Activated naive CD4-positive, alpha-beta T cell treated with anti-CD3 and anti-CD28 coated beads, Interleukin-2, amount 50 U/mL, for 16 hours (primary cell): Measurements from ENCODE around the gene DTX4.
"Not testable (repeated sequence)": the region's sequence is repeated elsewhere in the genome, so short reads cannot be mapped to it uniquely, and the experiment has no call there.

ENCODE experiments used
- DNase-seq: peaks from one replicate; pipeline ENCODE4 v3.0.0-alpha.2; 2020

Gene DTX4

GRCh38 chr11:59171508-59172322 is at the start of gene DTX4:
Gene DTX4 (plus strand): TSS chr11:59172132. CDS start chr11:59172596, 464 bp downstream.
- peak; percentile 90 for DNase-seq

- DNase-seq = peak; percentile 88
Measured at GRCh38 chr11:59135648-59136461, 36.1 kb upstream of the DTX4 start.

- DNase-seq = not testable (repeated sequence)
Measured at GRCh38 chr11:59136551-59136950, 35.4 kb upstream of the DTX4 start.

GRCh38 chr11:59137190-59137589 is 34.7 kb upstream of the DTX4 start:
- DNase-seq = no peak

- no peak for DNase-seq
Measured at GRCh38 chr11:59138643-59139042, 33.3 kb upstream of the DTX4 start.

GRCh38 chr11:59141191-59141590 is 30.7 kb upstream of the DTX4 start:
- DNase-seq = no peak

GRCh38 chr11:59141673-59142460 is 30.1 kb upstream of the DTX4 start:
- no peak for DNase-seq

GRCh38 chr11:59142530-59143507 is 29.1 kb upstream of the DTX4 start, which contains the start of gene FAM111A:
Gene FAM111A (plus strand): TSS chr11:59142856. CDS start chr11:59148873, 6,017 bp downstream.
- peak; percentile 75 for DNase-seq

GRCh38 chr11:59144096-59144495 is 27.8 kb upstream of the DTX4 start:
- DNase-seq = no peak

GRCh38 chr11:59144579-59145345 is 27.2 kb upstream of the DTX4 start:
- DNase-seq = peak; percentile 59

GRCh38 chr11:59145534-59145933 is 26.4 kb upstream of the DTX4 start:
- no peak for DNase-seq

GRCh38 chr11:59151761-59152160 is 20.2 kb upstream of the DTX4 start:
- DNase-seq = no peak

GRCh38 chr11:59152312-59152951 is 19.5 kb upstream of the DTX4 start:
- DNase-seq = no peak

- DNase-seq = no peak
Measured at GRCh38 chr11:59154610-59155009, 17.3 kb upstream of the DTX4 start.

- no peak for DNase-seq
Measured at GRCh38 chr11:59157433-59157832, 14.5 kb upstream of the DTX4 start.

- peak; percentile 57 for DNase-seq
Measured at GRCh38 chr11:59158206-59159068, 13.5 kb upstream of the DTX4 start.

GRCh38 chr11:59164028-59164427 is 7.9 kb upstream of the DTX4 start:
- DNase-seq = no peak

GRCh38 chr11:59172345-59173079 is 580 bp downstream of the DTX4 start:
- DNase-seq = peak; percentile 33
